NCI-H128 (cell line): Measurements from ENCODE around the gene RAB26.

Experiments used
- DNase-seq: peaks from one replicate; lab custom pipeline; 2025; ENCODE audit not compliant: unreplicated experiment; lab: John Stamatoyannopoulos, UW

Gene RAB26

GRCh38 chr16:2178321-2179106 is 30.1 kb downstream of the RAB26 start:
- DNase-seq, result no peak

- no peak for DNase-seq
Measured at GRCh38 chr16:2179107-2179501, 30.7 kb downstream of the RAB26 start.

- no peak for DNase-seq
Measured at GRCh38 chr16:2179576-2179975, 31.2 kb downstream of the RAB26 start.

- no peak for DNase-seq
Measured at GRCh38 chr16:2180461-2180860, 32.0 kb downstream of the RAB26 start.

- DNase-seq, result no peak
Measured at GRCh38 chr16:2180962-2181923, 32.8 kb downstream of the RAB26 start.

- DNase-seq, result no peak
Measured at GRCh38 chr16:2181952-2182351, 33.5 kb downstream of the RAB26 start.

- DNase-seq, result no peak
Measured at GRCh38 chr16:2183671-2184070, 35.2 kb downstream of the RAB26 start.

- DNase-seq, result no peak
Measured at GRCh38 chr16:2184346-2184745, 35.9 kb downstream of the RAB26 start.

GRCh38 chr16:2184962-2185361 is 36.5 kb downstream of the RAB26 start:
- DNase-seq, result no peak

GRCh38 chr16:2186064-2186463 is 37.6 kb downstream of the RAB26 start:
- no peak for DNase-seq

- no peak for DNase-seq
Measured at GRCh38 chr16:2186505-2186904, 38.1 kb downstream of the RAB26 start.

GRCh38 chr16:2187212-2187611 is 38.8 kb downstream of the RAB26 start:
- no peak for DNase-seq

GRCh38 chr16:2188395-2188794 is 40.0 kb downstream of the RAB26 start:
- no peak for DNase-seq

GRCh38 chr16:2189252-2189893 is 40.9 kb downstream of the RAB26 start:
- DNase-seq, result no peak

GRCh38 chr16:2190002-2190658 is 41.7 kb downstream of the RAB26 start:
- DNase-seq, result no peak

- no peak for DNase-seq
Measured at GRCh38 chr16:2190659-2191445, 42.4 kb downstream of the RAB26 start.

- DNase-seq, result no peak
Measured at GRCh38 chr16:2191446-2191706, 43.0 kb downstream of the RAB26 start.

GRCh38 chr16:2194166-2194834 is 45.9 kb downstream of the RAB26 start:
- no peak for DNase-seq

- DNase-seq, result no peak
Measured at GRCh38 chr16:2194852-2195321, 46.5 kb downstream of the RAB26 start.
